ENCODE results near the gene EIF4E3.

The EIF4E3 gene

DNA sequence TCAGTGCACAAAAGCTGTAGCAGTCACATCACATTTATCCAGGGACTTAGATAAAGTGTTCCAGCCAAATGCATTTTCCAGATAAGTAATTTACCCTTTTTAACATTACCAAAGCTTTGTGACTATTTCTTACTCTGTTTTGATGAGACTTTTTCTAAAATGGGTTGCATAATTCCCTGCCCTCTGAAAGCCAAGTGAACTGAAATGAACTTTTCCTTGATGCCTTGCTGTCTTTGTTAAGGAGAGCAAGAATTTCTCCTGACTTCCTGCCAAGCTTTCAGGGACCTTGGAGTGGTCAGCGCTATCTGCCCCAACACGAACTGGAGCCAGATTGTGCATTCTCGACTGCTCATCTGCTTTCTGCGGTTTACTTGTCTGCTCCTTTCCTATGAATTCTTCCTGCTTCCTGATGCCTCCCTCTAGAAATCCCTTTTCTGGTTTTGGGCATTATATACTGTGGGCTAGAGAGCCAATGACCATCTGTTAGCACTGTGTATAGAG is 34.8 kb downstream of the EIF4E3 start:
- no peak for DNase-seq (ENCODE audit: low read depth in 1 of 2, low spot score in 1 of 2)

DNA sequence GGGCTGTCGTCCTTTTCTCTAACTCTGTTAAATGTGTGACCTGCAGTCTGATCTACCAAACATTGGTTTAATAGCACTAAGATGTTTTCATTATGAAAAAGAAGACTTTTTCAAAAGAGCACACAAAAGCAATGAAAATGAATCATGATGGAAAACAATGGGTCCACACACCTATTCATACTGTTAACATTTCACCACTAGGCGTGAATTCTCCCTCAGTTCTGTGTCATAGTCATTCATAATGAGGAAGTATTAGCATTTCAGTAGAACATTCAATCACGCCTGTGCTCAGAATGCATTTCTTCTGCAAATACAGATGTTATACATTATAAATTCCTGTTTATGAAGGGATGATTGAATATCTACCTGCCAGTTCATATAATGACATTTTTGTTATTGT is 35.9 kb downstream of the EIF4E3 start:
- no peak for DNase-seq (ENCODE audit: low read depth in 1 of 2, low spot score in 1 of 2)

DNA sequence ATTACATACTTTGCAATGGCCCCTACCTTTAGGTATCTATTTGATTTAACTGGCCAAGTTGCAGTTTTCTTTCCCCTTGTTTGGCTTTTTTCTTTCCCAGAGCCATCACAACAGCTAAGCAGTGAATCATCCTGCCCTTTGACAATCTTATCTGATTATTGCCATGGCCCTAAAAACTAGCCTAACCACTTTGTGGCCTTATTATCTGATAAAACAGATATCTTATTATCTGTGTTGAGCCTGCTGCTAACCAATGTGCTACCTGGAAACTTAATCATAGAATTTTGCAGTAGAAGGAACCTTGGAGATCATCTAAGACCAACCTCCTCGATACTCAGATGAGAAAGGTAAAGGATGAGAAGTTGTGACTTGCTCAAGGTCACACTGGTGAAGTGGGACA is 37.1 kb downstream of the EIF4E3 start:
- no peak for DNase-seq (ENCODE audit: low read depth in 1 of 2, low spot score in 1 of 2)

DNA sequence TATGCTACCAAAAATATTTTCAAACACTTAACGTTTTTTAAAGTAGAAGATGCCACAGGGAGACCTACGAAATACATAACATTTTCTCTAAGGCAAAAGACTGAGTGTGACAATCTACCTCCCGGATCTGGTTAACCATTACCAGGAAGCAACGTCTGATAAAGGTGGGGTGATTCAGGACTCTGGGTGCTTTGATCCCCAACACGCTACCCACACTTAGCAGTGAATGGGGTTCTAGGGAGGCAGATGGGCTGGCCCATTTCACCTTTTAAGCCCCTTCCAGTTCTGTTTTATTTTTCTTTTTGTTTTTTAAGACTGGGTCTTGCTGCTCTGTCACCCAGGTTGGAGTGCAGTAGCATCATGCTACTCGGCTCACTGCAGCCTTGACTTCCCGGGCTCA is 39.5 kb downstream of the EIF4E3 start:
- no peak for DNase-seq (ENCODE audit: low read depth in 1 of 2, low spot score in 1 of 2)

DNA sequence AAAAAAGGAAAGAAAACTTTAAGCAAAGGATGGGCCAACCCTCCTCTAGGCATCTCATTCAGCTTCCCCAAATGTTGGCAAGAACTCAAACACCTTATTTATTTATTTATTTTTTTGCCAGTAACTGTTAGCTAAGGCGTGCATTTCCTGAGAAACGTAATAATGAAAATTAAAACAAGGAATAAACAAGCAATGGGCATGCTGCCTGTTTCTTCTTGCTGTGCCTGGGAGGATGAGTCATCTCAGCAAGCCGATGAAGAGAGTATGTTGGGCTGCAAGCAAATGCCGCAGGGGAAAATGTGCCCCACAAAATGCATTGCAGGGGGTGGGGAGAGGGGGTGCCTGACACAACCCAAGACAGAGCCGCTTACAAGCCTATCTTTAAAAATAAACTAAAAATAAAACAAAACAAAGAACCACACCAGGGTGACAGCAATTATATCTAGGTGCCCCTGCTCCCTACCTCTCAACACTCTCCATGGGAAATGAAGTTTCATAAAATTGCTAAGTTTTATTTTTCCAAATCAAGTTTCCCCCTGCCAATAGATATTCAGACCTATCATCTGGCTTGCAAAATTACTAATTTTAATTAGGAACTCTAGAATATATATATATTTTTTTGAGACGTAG is 40.3 kb downstream of the EIF4E3 start:
- DNase-seq (ENCODE audit: low read depth in 1 of 2, low spot score in 1 of 2): no peak

DNA sequence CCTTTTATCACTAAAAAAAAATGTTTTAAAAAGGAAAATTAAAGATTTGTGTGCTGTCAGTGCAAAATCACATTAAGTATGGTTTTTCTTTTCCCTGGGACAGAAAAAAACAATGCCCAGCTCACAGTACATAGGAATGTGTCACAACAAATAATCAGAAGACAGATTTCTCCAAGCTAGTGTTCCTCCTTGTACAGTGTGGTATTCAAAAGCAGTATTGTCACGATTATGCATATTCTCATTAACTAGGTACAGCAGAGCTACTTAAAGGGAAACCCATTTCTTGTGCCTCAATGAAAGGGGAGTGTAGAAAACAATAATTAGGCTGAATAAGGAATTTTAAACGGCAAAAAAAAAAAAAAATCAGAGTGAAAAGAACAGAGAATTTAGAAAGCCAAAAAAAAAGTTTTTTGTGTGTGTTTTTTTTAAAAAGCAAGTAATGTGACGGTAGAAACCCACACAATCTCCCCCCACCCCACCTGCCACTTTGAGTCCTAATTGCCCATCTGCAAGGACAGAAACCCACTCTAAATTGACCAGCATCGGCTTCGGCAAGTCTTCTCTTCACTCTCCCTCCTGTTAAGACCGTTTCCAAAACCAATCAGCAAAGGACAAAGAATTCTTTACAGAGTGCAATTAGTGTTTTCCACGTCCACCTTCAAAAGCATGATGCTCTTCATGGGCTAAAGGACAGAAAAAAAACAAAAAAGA is 41.0 kb downstream of the EIF4E3 start:
- no peak for DNase-seq (ENCODE audit: low read depth in 1 of 2, low spot score in 1 of 2)

DNA sequence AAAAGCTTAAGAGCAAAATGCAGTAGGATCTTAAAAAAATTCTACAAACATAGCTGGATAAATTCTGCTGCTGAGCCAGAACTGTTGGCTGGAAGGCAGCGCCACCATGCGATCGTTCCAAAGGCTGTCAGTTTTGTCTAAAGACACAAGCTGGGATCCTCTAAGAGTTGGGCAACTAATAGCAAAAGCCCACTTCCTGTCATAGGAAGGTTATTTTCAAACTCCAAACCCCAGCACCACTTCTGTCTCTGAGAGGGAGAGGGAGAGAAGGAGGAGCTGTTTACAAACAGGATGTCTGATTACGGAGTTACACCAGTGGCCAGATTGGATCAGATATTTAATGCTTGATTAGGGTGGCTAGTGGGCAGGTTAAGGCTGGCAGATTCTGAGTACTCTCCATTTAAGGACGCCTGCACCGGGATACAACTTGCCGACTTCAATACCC is 44.0 kb downstream of the EIF4E3 start:
- peak in 1 of 2 donors; percentile 7 for DNase-seq (ENCODE audit: low read depth in 1 of 2, low spot score in 1 of 2)

DNA sequence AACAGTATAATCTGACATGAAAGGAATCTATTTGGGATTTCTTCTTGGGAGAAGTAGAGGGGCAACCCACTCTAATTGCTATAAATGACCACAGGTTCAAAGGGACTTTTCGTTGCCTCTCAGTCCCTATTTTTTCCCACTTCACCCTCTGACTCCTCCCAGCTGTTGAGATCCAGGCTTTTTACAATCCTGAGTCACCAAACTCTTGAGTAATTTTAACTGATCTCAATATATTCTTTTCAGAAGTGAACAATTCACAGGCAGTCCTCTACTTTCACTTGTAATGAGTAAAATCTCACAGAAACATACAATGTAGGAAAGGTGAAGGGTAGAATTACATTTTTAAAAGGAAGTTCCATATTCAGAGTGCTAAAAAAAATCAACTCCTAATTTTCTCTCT is 44.6 kb downstream of the EIF4E3 start:
- no peak for DNase-seq (ENCODE audit: low read depth in 1 of 2, low spot score in 1 of 2)

DNA sequence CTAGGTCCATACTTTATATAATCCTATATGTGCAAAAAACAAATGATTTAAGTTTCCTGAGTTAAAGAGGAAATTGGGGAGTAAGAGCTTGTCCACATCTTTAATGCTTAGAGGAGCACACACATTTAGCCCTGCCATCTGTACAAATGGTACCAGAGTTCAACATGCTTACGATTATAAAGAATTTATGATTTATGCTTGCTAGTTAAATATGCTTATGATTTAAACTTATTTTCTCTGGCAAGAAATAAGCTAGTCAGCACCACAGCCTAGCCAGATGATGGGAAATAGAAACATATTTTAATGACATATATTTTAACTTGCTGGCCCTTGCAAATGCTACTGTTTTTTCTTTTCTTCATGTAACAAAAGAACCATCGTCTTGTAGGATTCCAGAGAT is 48.3 kb downstream of the EIF4E3 start:
- DNase-seq (ENCODE audit: low read depth in 1 of 2, low spot score in 1 of 2): no peak

DNA sequence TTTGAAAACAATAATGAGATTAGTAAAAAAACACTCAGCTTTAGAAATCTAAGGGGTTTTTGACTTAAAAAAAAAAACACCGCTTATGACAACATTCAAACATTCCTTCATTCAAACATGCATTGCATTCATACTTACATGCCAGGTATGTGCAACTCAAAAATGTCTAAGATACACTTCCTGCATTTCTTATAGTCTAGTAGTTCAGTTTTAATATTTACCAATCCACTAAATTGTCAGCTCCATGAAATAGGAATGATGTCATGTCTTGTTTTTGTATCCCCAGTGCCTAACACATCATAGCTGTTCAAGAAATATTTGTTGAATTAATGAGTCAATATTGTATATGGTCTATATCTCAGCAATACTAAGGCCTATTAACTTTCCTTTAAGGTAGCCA is 51.7 kb downstream of the EIF4E3 start:
- no peak for DNase-seq (ENCODE audit: low read depth in 1 of 2, low spot score in 1 of 2)

DNA sequence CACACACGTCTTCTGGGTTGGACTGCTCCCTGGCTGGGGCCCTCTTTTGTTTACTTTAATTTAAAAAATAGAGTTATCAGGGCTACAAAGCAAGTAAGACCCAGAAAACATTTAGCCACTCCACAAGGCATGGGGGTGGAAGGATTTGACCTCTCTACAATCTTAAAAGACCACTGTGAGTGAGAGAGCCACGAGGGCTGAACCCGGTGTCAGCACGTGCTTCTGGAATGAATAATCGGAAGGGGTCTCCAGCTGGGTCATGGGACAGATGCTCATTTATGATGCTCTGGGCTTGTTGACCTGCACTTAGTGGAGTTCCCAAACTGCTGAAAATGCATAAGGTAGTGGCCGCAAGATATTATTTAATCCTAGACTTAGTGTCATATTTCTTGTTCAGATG is 52.4 kb downstream of the EIF4E3 start:
- DNase-seq (ENCODE audit: low read depth in 1 of 2, low spot score in 1 of 2): no peak

DNA sequence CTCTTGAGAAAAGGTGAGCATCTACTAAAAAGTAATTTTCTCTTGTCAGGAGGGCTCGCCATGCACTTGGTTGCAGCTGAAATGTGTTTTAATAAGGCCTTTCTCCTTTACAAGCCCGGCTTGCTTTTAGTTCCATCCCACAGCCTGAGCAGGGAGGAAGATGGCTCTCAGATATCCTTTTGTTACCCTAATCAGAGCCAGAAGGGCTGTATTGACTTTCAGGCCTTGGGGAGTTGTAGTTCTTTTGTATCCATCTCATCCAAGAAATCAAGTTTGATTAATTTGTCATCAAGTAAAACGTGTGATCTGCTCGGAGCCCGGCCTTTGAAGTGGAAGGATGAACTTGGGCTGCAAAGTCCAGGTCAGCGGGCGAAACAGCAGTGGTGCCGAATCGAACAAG is 52.9 kb downstream of the EIF4E3 start:
- DNase-seq (ENCODE audit: low read depth in 1 of 2, low spot score in 1 of 2): no peak

DNA sequence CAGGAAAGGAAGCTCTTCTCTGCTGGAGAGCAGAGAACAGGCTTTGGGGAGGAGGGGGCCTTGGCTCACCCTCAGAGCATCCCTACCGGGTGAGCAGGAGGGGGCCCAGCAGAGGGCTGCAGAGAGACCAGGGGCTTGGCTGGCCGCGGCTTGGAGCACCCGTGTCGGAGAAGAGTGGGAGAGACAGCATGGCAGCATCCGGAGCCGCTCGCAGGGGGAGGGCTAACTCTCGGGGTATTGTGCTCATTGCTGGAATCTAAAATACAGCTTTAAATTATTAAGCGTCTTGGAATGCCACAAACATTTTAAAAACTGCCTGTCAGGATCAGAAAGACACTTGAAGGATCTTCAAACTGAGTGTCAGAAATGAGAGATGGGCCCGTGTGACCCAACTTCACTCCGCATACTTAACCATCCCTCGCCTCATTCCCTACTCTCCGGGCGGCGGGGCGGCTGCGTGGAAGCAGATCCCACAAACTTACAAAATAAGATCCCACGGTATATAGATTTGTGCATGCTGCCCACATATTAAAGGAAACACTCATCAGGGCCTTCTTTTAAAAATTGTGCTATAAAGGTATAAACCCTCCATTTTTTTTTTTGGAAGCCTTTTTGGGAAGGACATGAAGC is 53.9 kb downstream of the EIF4E3 start:
- DNase-seq (ENCODE audit: low read depth in 1 of 2, low spot score in 1 of 2): no peak

DNA sequence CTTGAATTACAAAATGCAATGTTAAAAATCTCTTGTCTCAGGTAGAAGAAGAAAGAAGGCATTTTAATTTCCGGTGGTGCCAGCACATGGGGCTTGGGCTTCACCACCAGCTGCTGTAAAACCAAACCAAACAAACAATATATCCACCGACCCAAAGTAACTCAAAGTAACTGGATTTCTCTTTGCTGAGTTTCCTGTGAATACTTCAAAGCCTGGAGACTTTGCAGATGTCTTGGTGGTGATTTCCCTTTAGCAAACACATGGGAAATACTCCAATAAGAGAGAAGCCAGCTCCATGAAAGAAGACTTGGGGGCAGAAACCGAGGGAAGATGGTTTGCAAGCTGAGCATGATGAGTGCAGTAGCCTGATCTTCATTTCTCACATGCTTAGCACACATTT is 62.6 kb downstream of the EIF4E3 start:
- no peak for DNase-seq (ENCODE audit: low read depth in 1 of 2, low spot score in 1 of 2)

DNA sequence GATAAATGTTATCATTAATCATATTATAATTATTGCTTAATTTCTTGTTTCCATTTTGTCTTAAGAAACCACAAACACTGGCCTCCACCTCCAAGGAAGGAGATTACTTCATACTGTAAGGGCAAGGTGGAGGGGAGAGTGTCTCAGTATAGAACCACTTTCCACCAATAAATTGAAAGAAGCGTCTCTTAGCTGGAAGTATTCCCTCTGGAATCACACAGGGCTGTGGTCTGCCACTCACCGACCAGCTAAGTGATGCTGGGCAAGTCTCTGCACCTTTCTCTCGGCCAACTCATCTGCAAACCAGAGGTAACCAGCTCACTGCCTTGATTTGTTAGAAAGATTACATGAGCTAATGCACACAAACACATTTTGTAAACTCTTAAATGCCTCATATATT is 63.1 kb downstream of the EIF4E3 start:
- no peak for DNase-seq (ENCODE audit: low read depth in 1 of 2, low spot score in 1 of 2)

DNA sequence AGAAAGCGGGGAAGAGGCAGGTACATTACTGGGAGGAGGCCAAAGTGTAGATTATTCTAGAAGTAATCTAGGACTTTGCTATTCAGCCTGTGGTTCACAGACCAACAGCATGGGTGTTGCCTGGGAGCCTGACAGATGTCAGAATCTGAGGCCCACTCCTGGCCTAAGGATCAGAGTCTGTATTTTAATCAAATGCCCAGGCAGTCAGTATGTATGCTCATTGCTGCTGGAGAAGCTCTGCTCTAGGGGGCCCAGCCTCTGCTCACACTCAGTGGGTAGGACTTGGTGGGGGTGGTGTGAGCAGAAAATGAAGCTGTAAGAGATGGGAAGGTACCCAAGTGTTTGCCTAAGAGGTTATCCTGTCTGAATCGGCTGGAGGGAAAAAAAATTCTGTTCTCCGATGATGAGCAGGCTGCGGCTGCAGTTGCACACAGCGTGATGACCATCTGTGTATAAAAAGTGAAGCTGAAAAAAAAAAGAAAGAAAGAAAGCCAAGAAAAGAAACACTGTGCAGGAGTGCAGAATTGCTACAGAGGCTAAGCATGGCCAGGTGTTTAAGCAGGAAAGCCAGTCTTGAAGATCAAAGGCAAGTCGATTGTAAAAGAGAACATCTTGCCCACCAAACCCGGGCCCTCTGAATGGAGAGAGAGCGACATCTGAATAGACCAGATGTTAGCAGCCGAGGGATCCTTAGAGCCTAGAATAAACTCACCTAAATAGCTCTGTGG is 65.2 kb downstream of the EIF4E3 start:
- DNase-seq (ENCODE audit: low read depth in 1 of 2, low spot score in 1 of 2): no peak

DNA sequence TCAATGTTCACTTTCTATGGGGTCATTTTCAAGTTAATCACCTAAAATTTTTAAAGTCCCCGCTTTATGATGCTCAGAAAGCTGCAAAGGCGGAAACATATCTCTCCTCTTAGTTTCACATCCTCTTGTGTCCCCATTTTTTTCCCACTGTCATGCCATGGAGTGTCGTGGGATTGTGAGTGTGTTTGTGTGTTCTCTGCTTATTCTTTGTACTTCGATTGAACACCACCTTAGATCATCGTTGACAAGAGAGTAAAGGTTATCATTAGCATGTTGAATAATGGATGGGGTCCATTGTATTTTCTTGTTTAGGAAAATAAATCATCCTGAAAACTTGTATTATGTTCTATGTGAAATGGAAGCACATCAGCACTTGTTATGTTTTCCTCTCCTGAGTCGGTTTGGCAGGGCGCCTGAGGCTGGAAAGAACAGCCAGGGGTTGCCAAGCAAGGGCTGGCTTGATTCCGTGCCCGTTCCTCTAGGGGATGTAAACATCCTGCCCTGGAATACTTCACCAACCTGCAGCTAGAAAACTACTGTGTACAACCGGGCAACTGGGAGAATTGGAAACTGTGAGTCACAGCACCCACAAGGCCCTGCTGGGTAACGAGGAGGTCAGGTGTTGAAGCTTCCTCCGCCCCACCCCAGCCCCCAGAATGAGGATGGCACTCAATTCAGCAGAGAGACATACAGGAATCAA is 67.2 kb downstream of the EIF4E3 start:
- DNase-seq (ENCODE audit: low read depth in 1 of 2, low spot score in 1 of 2): no peak

DNA sequence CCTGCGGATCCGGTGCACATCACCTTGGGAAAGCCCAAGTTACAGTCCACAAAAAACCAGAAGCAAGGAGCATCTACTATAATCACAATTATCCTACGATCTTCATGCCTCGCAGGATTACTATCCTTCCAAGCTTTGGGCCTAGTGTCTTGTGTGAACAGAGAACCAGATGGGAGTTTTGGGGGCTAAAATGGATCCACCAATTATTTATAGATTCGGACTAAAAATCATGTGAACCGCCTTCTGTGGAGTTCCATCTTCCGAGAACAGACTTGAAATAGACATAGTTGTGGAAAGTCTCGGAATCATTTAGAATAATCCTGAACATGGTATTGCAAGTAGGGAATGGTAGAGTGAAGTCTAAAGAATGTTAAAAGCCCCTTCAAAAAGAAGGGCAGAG is 70.1 kb downstream of the EIF4E3 start:
- DNase-seq (ENCODE audit: low read depth in 1 of 2, low spot score in 1 of 2): no peak

DNA sequence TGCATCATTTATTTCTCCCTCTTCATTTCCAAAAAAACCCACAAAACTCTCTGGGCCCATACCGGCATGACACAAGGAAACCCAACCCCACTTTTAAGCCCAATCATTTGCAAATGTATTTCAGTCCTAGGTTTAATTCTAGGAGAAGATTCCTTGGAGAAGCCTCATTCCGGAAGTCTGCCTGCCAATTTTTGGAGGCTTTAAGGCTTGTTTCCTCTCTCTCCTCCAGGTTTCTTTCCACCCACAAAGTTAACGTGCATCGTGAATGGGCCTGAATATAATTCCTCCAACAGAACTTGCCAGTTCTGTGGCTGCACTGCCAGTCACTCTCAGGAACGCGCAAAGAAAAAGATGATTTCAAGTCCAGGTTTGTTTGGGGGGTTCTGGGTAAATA is 71.8 kb downstream of the EIF4E3 start:
- DNase-seq (ENCODE audit: low read depth in 1 of 2, low spot score in 1 of 2): no peak

DNA sequence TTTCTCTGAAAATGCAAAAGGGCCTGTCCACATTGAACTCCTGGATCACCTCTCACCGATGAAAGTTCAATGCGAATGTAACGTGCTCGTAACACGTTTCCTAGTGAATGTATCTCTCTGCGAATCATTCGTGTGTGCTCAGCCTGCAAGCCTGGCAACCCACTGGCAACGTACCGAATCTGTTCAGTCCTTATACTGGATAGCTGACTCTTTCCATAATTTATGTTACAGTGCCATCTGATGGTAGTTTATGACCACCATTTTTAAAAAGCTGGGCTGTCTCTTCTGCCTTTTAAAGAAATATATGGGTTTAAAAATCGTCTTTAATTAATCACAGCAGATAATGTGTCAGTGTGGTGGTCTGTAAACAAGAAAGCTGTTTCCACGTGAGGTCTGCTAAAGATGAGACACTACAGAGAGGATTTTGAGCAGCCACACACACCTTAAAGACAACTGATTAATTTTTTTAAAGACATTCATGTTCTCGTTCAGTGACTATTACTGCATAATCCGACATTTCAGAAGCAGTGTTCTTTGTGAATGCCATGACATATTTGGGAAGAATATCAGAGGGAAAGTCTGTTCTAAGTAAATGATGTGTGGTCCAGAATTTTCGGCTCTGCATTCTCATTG is 72.3 kb downstream of the EIF4E3 start:
- DNase-seq (ENCODE audit: low read depth in 1 of 2, low spot score in 1 of 2): no peak

DNA sequence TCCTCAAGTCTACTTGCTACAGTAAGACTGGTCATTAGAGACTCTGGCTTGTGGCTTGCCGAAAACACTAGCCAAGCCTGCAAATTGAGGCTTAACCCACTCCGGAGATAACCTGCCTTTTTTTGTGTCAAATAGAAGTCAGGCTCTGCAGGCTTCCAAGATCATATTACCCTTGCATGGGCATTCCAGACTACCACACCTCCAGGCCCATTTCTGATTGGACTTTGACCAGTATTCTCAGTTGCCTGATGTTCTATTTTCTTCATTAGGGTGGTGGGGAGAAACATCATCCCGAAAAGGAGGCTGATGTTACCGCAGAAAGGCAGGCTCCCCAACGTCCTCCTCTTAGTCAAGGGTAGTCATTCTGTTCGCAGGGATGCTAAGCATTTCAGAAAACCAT is 73.6 kb downstream of the EIF4E3 start:
- DNase-seq (ENCODE audit: low read depth in 1 of 2, low spot score in 1 of 2): no peak
